Fibroblast of skin of abdomen (primary cell): ENCODE data around the gene SPIN1.

ENCODE experiments used
- DNase-seq: peaks from one replicate; pipeline ENCODE4 v3.0.0-alpha.2; 2013

Gene SPIN1

DNA sequence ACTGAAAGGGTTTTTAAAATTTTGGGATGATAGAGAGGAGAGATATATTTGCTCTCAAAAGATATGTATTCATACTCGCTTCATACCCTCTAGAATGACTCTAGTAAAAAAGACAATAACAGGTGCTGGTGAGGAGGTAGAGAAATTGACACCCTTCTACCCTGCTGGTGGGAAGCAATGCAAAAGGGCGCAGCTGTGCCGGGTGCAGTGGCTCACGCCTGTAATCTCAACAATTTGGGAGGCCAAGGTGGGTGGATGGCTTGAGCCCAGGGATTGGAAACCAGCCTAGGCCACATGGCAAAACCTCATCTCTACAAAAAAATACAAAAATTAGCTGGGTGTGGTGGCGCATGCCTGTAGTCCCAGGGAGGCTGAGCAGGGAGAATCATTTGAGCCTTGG is 112.8 kb downstream of the SPIN1 start:
- DNase-seq: no peak

DNA sequence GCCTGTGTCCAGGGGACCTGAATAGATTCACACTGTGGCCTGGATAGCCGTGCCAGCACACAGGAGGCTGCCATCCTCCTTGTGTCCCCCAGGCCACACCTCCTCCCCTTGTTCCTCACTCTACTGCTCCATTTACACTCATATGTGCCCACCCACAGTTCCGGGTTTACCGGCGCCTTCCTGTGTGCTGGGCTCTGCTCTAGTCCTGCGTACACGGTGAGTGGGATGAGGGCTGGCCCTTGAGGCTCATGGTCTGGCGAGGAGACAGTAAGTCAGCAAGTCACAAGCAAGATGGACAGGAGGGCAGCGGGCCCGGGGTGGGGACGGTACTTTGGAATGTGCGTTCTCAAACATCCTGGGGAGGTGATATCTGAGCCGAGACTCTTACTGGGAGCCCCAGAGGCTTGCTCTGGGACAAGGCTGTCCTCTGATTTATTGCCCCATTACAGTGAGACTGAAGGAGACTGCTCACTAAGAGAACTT is 114.3 kb downstream of the SPIN1 start:
- no peak for DNase-seq

- DNase-seq: no peak
Observed at GRCh38 chr9:88503081-88503844, 115.0 kb downstream of the SPIN1 start.

DNA sequence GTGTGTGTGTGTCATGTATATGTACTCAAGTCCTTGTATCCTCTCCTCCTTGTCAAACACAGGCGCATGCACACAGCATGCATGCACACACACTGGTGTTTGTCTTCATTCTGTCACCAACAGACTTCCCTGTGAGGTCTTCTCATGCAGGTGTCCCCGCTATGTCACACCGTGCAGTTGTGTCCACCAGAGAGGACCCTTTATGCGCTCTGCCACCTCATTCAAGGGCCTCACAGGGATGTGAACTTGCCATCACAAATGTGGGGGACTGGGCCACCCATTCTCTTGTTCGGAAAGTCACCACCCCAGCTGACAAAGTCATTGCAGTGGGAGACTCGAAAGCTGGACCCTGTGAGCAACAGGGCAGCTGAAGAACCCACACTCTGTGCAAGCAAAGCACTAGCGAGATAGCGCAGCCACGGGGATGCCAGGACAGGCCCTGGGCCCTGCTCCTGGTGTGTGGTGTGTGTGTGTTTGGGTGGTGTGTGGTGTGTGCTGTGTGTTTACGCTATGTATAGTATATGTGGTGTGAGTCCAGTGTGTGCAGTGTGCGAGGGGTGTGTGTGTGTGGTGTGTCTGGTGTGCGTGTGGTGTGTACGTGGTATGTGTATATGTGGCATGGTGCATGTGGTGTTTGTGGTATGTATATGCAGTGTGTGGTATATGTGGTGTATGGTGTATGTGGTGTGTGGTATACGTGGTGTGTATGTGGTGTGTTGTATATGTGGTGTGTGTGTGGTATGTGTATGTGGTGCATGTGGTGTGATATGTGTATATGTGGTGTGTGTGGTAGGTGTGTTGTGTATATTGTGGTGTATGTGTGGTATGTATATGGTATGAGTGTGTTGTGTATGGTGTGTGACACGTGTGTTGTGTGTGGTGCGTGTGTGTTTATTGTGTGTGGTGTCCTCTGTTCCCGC is 115.9 kb downstream of the SPIN1 start:
- no peak for DNase-seq

- peak; percentile 17 for DNase-seq
Observed at GRCh38 chr9:88508326-88508725, 120.1 kb downstream of the SPIN1 start.

DNA sequence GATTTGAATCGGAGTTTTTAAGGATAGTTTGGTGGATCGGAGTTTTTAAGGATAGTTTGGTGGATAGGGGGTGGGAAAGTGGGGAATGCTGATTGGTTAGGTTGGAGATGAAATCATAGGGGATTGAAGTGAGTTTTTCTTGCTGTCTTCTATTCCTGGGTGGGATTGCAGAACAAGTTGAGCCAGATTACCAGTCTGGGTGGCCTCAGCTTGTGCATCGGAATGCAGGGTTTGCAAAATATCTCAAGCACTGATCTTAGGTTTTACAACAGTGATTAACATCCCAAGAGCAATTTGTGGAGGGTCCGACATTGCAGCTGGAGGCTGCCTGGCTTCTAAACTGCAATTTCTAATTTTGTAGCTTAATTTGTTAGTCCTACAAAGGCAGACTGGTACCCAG is 123.7 kb downstream of the SPIN1 start:
- DNase-seq: no peak

DNA sequence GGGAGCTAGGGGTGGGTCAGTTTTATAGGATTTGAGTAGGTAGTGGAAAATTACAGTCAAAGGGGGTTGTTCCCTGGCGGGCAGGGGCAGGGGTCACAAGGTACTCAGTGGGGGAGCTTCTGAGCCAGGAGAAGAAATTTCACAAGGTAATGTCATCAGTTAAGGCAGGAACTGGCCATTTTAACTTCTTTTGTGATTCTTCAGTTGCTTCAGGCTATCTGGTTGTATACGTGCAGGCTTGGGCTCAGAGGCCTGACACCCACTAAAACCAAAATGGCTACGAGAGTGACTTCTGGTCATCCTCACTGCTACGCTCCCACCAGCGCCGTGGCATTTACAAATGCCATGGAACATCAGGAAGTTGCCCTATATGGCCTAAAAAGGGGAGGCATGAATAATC is 126.0 kb downstream of the SPIN1 start:
- DNase-seq: no peak

- no peak for DNase-seq
Observed at GRCh38 chr9:88521308-88521707, 133.1 kb downstream of the SPIN1 start.

GRCh38 chr9:88522360-88522759 is 134.1 kb downstream of the SPIN1 start:
- DNase-seq: no peak

DNA sequence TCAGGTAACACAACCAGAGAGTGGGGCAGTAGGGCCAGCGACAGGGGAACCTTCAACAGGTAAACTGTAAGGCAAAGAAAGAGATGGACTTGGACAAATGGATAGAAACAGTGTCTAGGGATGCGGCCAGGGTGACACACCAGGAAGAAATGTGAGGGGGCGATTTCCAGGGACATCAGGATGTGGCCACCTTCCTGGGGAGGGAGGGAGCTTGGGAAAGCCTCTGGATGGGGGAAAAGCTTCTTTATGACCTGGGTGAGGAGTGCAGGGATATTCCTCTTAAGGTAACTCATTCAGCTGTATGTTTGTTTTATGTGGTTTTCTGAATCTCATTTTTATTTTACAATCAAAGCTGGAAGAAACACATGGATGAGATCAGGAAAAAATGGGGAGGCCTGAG is 134.8 kb downstream of the SPIN1 start:
- peak; percentile 60 for DNase-seq

DNA sequence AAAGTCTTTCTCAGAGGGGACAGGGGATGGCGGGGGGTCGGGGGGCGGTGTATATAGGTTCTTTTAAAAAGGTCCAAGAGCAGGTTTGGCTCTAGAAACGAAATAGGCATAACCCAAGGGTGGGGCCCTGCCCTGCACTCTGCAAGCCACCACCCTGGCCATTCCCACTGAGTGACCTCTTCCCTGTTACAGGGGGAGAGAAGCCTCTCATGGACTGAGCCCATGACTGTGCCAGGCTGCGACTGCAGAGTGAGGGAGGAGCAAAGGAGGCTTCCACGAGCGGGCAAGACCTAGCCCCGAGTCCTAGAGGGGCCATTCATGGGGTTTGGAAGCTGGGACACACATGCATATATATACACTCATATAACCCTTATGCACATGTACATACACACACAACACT is 136.7 kb downstream of the SPIN1 start:
- DNase-seq: no peak

DNA sequence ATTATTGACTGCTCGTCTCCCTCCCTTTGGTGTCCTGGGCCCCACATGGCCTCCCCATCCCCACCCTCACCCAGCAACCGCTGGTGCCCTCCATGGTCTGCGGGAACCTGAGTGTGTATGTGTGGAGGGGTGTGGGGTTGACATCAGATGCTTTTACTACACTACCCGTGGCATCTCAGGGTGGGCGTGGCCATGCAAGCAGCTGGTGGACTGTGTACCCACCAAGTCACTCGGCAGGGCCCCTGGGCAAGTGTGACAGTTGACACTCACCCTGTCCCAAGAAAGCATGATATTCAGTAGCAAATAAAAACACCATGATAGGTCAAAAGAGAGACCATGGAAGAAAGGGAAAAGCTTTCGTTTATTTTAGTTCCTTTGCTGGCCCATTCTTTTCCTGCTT is 139.4 kb downstream of the SPIN1 start:
- DNase-seq: no peak
